Panc1 (cell line): Measurements from ENCODE around the gene PRPS1. TPM values are rescaled to one million over a fixed set of nuclear protein-coding genes. Genes with fewer than 3 reads are reported as not detected.
A peak's percentile ranks its signal among the peaks of the same experiment; 100 is the strongest.

Experiments
- ATAC-seq: fragments of 200-7000 bp; cut with Tn5 transposase; 2 replicates; pipeline ENCODE4 v1.9.1; 2020; ENCODE audit warnings: mild to moderate bottlenecking, moderate library complexity
- BruUV-seq: library from RNA; stranded (reverse); fragments of 400-500 nt; replicated peaks from 2 replicates; lab custom pipeline; 2021; lab: Mats Ljungman, UMichigan
- CTCF ChIA-PET: fragments of 300-600 bp; sonication (Branson Sonifier 250); formaldehyde crosslinking; loops from one replicate; lab custom pipeline; 2022; ENCODE audit warnings: antibody characterized with exemption; lab: Charles Lee
- POLR2A ChIA-PET: fragments of 300-600 bp; sonication (Branson Sonifier 250); formaldehyde crosslinking; loops from one replicate; lab custom pipeline; 2022; ENCODE audit warnings: antibody characterized with exemption; lab: Charles Lee
- DNase-seq: peaks from one replicate; pipeline ENCODE4 v3.0.0-alpha.2; 2010; ENCODE audit warnings: low read depth, low spot score
- H3K27ac ChIP-seq: 2 replicates; pipeline ENCODE4 v1.5.1; 2011; ENCODE audit warnings: mild to moderate bottlenecking, low read length, inconsistent platforms
- H3K27me3 ChIP-seq: fragments of 200-500 bp; sonication (Bioruptor generic); 2 replicates; pipeline ENCODE4 v1.6.0; 2014; ENCODE audit warnings: low read length, inconsistent platforms; ENCODE audit not compliant: control insufficient read depth, insufficient read depth
- H3K36me3 ChIP-seq: fragments of 200-500 bp; sonication (Bioruptor generic); 2 replicates; pipeline ENCODE4 v1.5.1; 2014; ENCODE audit warnings: inconsistent platforms, mild to moderate bottlenecking, low read length, moderate library complexity; ENCODE audit not compliant: control insufficient read depth, insufficient read depth
- H3K4me1 ChIP-seq: 2 replicates; pipeline ENCODE4 v1.5.1; 2011; ENCODE audit warnings: inconsistent platforms, mild to moderate bottlenecking, low read length, moderate library complexity; ENCODE audit not compliant: control insufficient read depth, insufficient read depth
- H3K4me3 ChIP-seq, 2 experiments: 2 replicates each; pipeline ENCODE4 v1.5.1; 2011 to 2012; ENCODE audit warnings: low read depth in 2 of 2, low read length in 2 of 2, mild to moderate bottlenecking in 2 of 2, inconsistent platforms in 1 of 2, moderate library complexity in 1 of 2
- H3K9me3 ChIP-seq: fragments of 200-500 bp; sonication (Bioruptor generic); 2 replicates; pipeline ENCODE4 v1.5.1; 2014; ENCODE audit warnings: low read depth, mild to moderate bottlenecking, inconsistent platforms, low read length, moderate library complexity; ENCODE audit not compliant: control insufficient read depth, insufficient read depth
- CTCF ChIP-seq: fragments of 450-650 bp; IDR thresholded peaks from 2 replicates; pipeline ENCODE4 v1.5.1; 2017; ENCODE audit warnings: mild to moderate bottlenecking
- POLR2AphosphoS5 ChIP-seq: IDR thresholded peaks from 2 replicates; pipeline ENCODE4 v1.6.1; 2012; ENCODE audit warnings: mild to moderate bottlenecking, low read depth, low read length, moderate library complexity
- REST ChIP-seq, 2 experiments: IDR thresholded peaks; 2 replicates each; pipeline ENCODE4 v1.6.1; 2011 to 2012; ENCODE audit warnings: low read depth in 2 of 2, control low read depth in 1 of 2, low read length in 1 of 2, mild to moderate bottlenecking in 1 of 2, moderate library complexity in 1 of 2; ENCODE audit not compliant: insufficient read depth in 1 of 2
- SIN3A ChIP-seq: IDR thresholded peaks from 2 replicates; pipeline ENCODE4 v1.6.1; 2012; ENCODE audit warnings: low read depth, mild to moderate bottlenecking, low read length, moderate library complexity, borderline replicate concordance; ENCODE audit not compliant: insufficient read depth
- TCF7L2 ChIP-seq: IDR thresholded peaks from 2 replicates; pipeline ENCODE4 v1.6.1; 2011; ENCODE audit warnings: mild to moderate bottlenecking, low read depth, low read length, inconsistent platforms
- in situ Hi-C: cut with HindIII; loops from 2 replicates; pipeline ENCODE4 v1.10.0; 2016; ENCODE audit warnings: low sequenced_read_pairs, low pct_unique_long_range_greater_than_20kb
- intact Hi-C: fragments of 100-400 bp; cut with micrococcal nuclease; formaldehyde crosslinking; loops from one replicate; pipeline ENCODE4 v1.10.0; 2022; ENCODE audit not compliant: unreplicated experiment
- total RNA-seq: library from RNA; stranded (reverse); gene quantifications from one replicate; pipeline ENCODE4 v1.2.1, GENCODE V29; 2021; ENCODE audit not compliant: unreplicated experiment

The PRPS1 gene
- total RNA-seq, 1 experiment from 2014 or later = 152 TPM

GRCh38 chrX:107654872-107655761 lies 26.8 kb downstream of the PRPS1 start:
- TF ChIP-seq SIN3A = no peak
- peak; percentile 87 for TF ChIP-seq CTCF
- no peak for TF ChIP-seq POLR2AphosphoS5
- TF ChIP-seq TCF7L2 = no peak
- TF ChIP-seq REST (IDR thresholded peaks at IDR 0.05; ENCODE audit: insufficient read depth in 1 of 2, low read depth in 2 of 2, low read length in 1 of 2) = no peak

GRCh38 chrX:107656978-107657377 lies 28.7 kb downstream of the PRPS1 start:
- H3K4me3 ChIP-seq = no peak overlapping the region
- H3K9me3 ChIP-seq = no peaks in the 10 kb centered on the region
- H3K27ac ChIP-seq = no peak overlapping the region
- DNase-seq (no peak), ATAC-seq (no peak)
- TF ChIP-seq TCF7L2 (no peak), POLR2AphosphoS5 (0 out of 2 replicates have a peak, but pooled peaks have one; percentile 53)
- H3K27me3 ChIP-seq = no peaks in the 10 kb centered on the region
- in situ Hi-C loops = no loop called here
- no peaks in the 10 kb centered on the region for H3K36me3 ChIP-seq
- CTCF ChIA-PET = no interaction called here
- no TSS peak for BruUV-seq
- intact Hi-C loops = loop anchor here (5.0 kb wide), 2 partner anchors 60 to 415 kb away; no protein-coding TSS in a partner anchor
- H3K4me1 ChIP-seq = no peaks in the 10 kb centered on the region
- POLR2A ChIA-PET = no interaction called here

More at GRCh38 chrX:107654872-107655761, 26.8 kb downstream of the PRPS1 start:
- intact Hi-C loops (loop anchor here (5.0 kb wide), 2 partner anchors 62 to 417 kb away; no protein-coding TSS in a partner anchor), in situ Hi-C loops (no loop called here)
- Histone ChIP-seq H3K9me3 (no peaks in the 10 kb centered on the region), H3K4me1 (no peaks in the 10 kb centered on the region), H3K27me3 (no peaks in the 10 kb centered on the region), H3K36me3 (no peaks in the 10 kb centered on the region), H3K4me3 (no peak overlapping the region), H3K27ac (no peak overlapping the region)
- ATAC-seq (peak; percentile 70), DNase-seq (no peak)
- BruUV-seq = no TSS peak
- ChIA-PET CTCF (interaction anchor here (0.6 kb wide), 1 partner anchor 117 kb away, joined by 11 read pairs; no protein-coding TSS in a partner anchor), POLR2A (interaction anchor here (0.7 kb wide), 1 partner anchor 10 kb away, joined by 3 read pairs; no protein-coding TSS in a partner anchor)
